ENCODE measurements around the gene LSM11. TPM values are rescaled to one million over a fixed set of nuclear protein-coding genes. Genes with fewer than 3 reads are reported as not detected.
"Not testable (repeated sequence)": the region's sequence is repeated elsewhere in the genome, so short reads cannot be mapped to it uniquely, and the experiment has no call there.

The LSM11 gene
- 1 to 10 TPM in 1 of 3 donors, under 1 TPM in 2; 0.82 to 1.4 (median 0.90) TPM for polyA plus RNA-seq

- 0% methylated on average over 41 to 79 of the region's 79 CpGs for WGBS, 3 donors
- H3K27ac ChIP-seq (ENCODE audit: low read depth, low read length) = no peak within 1 kb of the TSS
These were observed at the start of gene LSM11 for GRCh38 chr5:157743163-157744050. LSM11 (plus strand) TSS chr5:157743712; CDS start chr5:157743751, 39 bp downstream.

GRCh38 chr5:157693816-157694215 lies 49.7 kb upstream of the LSM11 start:
- WGBS, 3 donors = 88 to 99% (median 93%) methylated on average over 25 of the region's 25 CpGs
- not testable (repeated sequence) for H3K27ac ChIP-seq (ENCODE audit: low read depth, low read length)

- H3K27ac ChIP-seq (ENCODE audit: low read depth, low read length) = not testable (repeated sequence)
- 86 to 96% (median 86%) methylated on average over 3 of the region's 3 CpGs for WGBS, 3 donors
These were observed 47.4 kb upstream of the LSM11 start for GRCh38 chr5:157696154-157696553.

- not testable (repeated sequence) for H3K27ac ChIP-seq (ENCODE audit: low read depth, low read length)
- 69 to 94% (median 79%) methylated on average over 4 of the region's 4 CpGs for WGBS, 3 donors
These were observed 44.8 kb upstream of the LSM11 start for GRCh38 chr5:157698674-157699073.

GRCh38 chr5:157703736-157704135 lies 39.8 kb upstream of the LSM11 start:
- H3K27ac ChIP-seq (ENCODE audit: low read depth, low read length) = no peak overlapping the region
- 74 to 87% (median 75%) methylated on average over 3 of the region's 3 CpGs for WGBS, 3 donors

- no peak overlapping the region for H3K27ac ChIP-seq (ENCODE audit: low read depth, low read length)
- 50 to 78% (median 52%) methylated on average over 1 of the region's 1 CpG for WGBS, 3 donors
These were observed 34.6 kb upstream of the LSM11 start for GRCh38 chr5:157708866-157709265.

GRCh38 chr5:157709346-157709745 lies 34.2 kb upstream of the LSM11 start:
- no peak overlapping the region for H3K27ac ChIP-seq (ENCODE audit: low read depth, low read length)

- no peak overlapping the region for H3K27ac ChIP-seq (ENCODE audit: low read depth, low read length)
- WGBS, 3 donors = 74 to 81% (median 76%) methylated on average over 3 of the region's 3 CpGs
These were observed 33.1 kb upstream of the LSM11 start for GRCh38 chr5:157710431-157710830.

GRCh38 chr5:157710882-157711281 lies 32.6 kb upstream of the LSM11 start:
- H3K27ac ChIP-seq (ENCODE audit: low read depth, low read length) = no peak overlapping the region
- WGBS, 3 donors = 50 to 61% (median 50%) methylated on average over 2 of the region's 2 CpGs

- WGBS, 3 donors = 79 to 89% (median 85%) methylated on average over 4 of the region's 4 CpGs
These were observed 29.5 kb upstream of the LSM11 start for GRCh38 chr5:157713830-157714595.

GRCh38 chr5:157714596-157714864 lies 29.0 kb upstream of the LSM11 start:
- no peak overlapping the region for H3K27ac ChIP-seq (ENCODE audit: low read depth, low read length)

More at GRCh38 chr5:157713830-157714595, 29.5 kb upstream of the LSM11 start:
- H3K27ac ChIP-seq (ENCODE audit: low read depth, low read length) = no peak overlapping the region

GRCh38 chr5:157718519-157718918 lies 25.0 kb upstream of the LSM11 start:
- 1 to 10% (median 5%) methylated on average over 4 of the region's 4 CpGs for WGBS, 3 donors
- no peak overlapping the region for H3K27ac ChIP-seq (ENCODE audit: low read depth, low read length)

- 86 to 95% (median 90%) methylated on average over 2 of the region's 2 CpGs for WGBS, 3 donors
- no peak overlapping the region for H3K27ac ChIP-seq (ENCODE audit: low read depth, low read length)
These were observed 24.3 kb upstream of the LSM11 start for GRCh38 chr5:157719245-157719644.

- WGBS, 3 donors = 85 to 91% (median 87%) methylated on average over 6 of the region's 6 CpGs
These were observed 22.4 kb upstream of the LSM11 start for GRCh38 chr5:157721159-157721558.

GRCh38 chr5:157722895-157723294 lies 20.6 kb upstream of the LSM11 start:
- H3K27ac ChIP-seq (ENCODE audit: low read depth, low read length) = not testable (repeated sequence)
- WGBS, 3 donors = 90 to 98% (median 94%) methylated on average over 2 of the region's 2 CpGs

More at GRCh38 chr5:157721159-157721558, 22.4 kb upstream of the LSM11 start:
- H3K27ac ChIP-seq (ENCODE audit: low read depth, low read length) = no peak overlapping the region

- not testable (repeated sequence) for H3K27ac ChIP-seq (ENCODE audit: low read depth, low read length)
- WGBS, 3 donors = 89 to 100% (median 89%) methylated on average over 1 to 2 of the region's 2 CpGs
These were observed 16.9 kb upstream of the LSM11 start for GRCh38 chr5:157726607-157727006.

GRCh38 chr5:157727858-157728257 lies 15.7 kb upstream of the LSM11 start:
- 86 to 92% (median 91%) methylated on average over 1 of the region's 1 CpG for WGBS, 3 donors
- H3K27ac ChIP-seq (ENCODE audit: low read depth, low read length) = not testable (repeated sequence)

- no peak overlapping the region for H3K27ac ChIP-seq (ENCODE audit: low read depth, low read length)
These were observed 13.7 kb upstream of the LSM11 start for GRCh38 chr5:157729858-157730257.

GRCh38 chr5:157730900-157731271 lies 12.6 kb upstream of the LSM11 start:
- no peak overlapping the region for H3K27ac ChIP-seq (ENCODE audit: low read depth, low read length)
- WGBS, 3 donors = 19 to 21% (median 20%) methylated on average over 5 of the region's 5 CpGs
